NCI-H1417 (cell line): Measurements from ENCODE around the gene MLLT6.

Experiments used
- DNase-seq, 3 experiments: peaks; one replicate each; lab custom pipeline; 2025; lab: John Stamatoyannopoulos, UW

The MLLT6 gene

DNA sequence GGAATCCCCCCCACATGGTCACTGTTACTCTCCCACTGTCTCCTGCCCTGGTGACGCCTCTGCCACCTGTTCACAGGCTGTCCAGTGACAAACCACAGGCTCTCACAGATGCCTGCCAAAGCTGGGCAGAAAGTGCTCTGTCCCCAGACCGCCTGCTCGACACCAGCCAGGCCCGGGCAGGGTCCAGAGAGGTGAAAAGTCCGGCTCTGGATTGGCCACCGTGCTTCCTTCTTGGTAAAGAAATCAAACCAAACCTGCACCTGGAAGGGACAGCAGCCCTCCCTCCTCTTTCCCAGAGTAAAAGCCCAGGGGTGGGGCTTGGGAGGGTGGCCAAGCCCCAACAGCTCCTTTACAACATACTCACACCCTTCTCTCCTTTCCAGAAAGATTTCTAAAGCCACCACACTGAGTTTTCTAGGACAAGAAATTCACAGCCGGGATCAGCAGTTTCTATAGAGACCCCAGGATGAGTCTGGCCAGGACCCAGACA lies 36.9 kb downstream of the MLLT6 start:
- peak in 2 of 3 experiments; percentile 19 to 62 for DNase-seq

DNA sequence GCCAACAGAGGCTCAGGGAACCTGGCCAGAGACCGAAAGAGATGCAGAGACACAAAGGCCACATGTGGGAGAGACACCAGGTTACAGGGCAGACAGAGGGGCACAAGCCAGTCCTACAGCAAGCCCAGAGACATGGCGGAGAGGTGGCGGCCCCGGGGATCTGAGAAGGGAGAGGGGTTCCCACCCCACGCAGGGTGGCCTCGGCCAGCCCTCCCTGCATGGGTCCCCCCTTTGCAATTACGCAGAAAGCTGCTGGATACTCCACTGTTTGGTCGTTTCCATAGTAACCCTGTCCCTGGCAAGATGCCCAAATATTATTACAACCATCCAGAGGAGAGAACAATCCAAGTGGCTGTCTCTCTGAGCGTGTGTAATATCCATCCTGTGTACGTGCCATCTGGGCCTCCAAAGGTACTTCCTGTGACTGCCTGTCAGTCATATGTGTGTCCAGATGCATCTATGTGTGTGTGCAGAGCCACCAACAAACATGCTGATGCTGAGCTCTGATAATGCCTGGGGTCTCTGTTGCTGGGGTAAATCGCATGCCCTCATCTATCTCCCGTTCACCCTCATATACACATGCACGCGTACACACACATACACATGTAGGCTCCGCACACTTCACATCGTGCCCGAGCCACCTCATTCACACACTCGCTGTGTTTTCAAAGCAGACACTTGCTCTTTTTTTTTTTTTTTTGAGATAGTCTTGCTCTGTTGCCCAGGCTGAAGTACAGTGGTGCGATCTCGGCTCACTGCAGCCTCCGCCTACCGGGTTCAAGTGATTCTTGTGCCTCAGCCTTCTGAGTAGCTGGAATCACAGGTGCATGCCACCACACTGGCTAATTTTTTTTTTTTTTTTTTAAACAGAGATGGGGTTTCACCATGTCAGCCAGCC lies 37.6 kb downstream of the MLLT6 start:
- DNase-seq: peak; percentile 29 to 98 (median 89)

DNA sequence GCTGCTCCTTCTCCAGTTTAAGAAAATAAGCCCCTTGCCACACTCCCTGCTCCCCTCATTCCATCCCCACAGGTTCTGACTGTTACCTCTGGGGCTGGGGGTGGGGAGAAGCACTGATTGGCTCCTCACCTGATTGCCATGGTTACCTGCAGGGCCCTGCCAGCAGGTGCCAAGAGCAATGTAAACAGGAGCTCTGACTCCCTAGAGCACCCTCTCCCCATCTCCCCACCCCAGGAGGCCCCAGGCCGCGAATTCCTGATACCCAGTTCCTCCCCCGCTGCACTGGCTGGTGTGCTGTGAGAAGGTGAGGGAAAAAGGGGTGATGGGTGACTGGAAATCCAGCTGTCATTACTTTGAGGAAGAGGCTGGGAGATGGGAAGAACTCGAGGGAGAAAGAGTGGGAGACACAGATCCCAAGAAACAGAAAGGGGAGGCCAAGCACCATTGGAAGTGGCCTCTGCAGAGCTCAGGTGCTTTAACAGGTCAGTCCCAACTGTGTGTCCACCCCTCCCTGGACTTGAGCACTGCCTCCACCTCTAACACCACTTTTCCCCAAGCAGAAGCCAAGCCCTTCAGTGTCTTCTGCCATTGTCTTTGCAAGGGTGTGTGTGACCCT lies 38.6 kb downstream of the MLLT6 start:
- DNase-seq: peak; percentile 23 to 94 (median 86)

DNA sequence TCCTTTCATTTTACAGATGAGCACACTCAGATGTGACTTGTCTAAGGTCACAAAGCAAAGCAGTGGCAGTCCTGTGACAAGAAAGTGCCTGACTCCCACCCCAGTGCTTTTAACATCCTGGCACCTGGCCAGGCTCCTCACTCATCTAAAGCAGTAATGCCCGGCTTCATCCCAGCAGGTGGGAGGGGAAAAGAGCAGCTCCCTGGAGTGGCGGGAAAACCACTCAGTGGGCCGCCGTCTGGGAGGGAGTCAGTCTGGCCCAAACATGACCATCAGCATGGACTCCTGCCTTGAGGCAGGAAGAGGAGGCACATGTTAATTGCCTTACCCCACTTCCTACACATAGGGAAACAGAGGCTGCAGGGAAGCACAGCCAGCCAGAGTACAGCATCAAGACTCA lies 40.5 kb downstream of the MLLT6 start:
- DNase-seq: peak; percentile 86 to 96 (median 94)

DNA sequence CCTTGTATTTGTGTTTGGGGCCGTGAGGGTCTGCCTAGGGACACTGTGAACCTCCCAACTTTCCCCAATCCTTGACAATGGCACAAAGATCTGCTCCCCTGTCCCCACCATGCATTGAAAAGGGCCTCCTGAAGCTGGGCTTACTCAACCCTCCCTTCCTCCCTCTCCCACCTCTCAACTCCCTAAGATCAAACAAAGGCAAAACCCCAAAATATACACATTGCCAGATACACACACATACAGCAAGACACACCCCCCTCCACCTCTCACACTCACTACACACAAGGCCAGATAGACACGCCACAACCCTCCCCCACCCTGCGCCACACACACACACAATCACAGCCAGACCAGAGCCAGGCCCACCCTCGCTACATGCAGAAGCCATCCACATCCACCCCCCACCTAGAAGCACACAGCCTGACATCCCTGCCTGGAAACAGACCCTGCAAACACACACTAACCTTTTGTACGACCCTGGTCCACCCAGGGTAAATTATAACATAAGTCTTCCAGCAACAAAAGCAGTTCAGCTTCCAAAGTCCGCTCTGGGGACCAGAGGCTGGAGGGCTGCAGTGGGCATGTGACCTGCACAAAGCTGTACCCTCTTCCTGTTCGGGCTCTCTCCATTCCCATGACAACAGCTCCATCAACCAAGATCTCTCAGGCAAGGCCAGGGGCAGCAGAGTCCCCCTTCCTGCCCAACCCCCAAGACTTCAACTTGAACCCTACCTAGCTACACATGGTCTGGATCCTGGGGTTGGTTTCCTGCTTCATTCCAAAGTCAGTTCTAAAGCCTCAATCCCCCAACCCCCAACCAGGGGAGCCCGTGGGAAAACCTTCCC lies 41.2 kb downstream of the MLLT6 start:
- peak in 1 of 3 experiments; percentile 54 for DNase-seq

DNA sequence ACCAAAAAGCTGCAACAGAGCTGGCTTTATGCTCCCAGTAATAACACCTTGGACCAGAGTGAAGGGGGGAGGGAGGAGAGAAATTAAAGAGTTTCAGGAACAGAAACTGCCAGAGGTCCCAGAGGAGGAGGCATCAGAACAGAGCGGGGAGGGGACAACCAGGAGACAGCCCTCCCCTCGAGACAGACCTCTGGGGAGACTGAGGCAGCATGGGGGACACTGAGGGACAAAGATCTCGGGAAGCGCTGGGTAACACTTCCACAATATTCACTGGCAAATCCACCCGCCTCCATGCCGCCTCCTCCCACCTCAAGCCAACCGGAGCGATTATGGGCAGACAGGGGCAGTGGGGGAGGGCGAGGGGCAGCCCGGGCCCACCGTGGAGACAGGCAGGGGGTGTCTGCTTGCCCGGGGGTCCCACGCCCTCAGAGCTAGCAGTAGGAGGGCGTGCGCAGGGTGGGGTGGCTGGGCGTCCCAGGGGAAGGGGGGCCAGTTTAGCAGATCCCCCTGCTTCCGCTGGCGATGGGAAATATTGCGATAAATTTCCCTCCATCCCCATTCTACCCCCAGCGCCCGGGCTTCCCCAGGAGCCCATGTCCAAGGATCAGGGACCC lies 41.9 kb downstream of the MLLT6 start:
- peak in 2 of 3 experiments; percentile 3 to 45 for DNase-seq

DNA sequence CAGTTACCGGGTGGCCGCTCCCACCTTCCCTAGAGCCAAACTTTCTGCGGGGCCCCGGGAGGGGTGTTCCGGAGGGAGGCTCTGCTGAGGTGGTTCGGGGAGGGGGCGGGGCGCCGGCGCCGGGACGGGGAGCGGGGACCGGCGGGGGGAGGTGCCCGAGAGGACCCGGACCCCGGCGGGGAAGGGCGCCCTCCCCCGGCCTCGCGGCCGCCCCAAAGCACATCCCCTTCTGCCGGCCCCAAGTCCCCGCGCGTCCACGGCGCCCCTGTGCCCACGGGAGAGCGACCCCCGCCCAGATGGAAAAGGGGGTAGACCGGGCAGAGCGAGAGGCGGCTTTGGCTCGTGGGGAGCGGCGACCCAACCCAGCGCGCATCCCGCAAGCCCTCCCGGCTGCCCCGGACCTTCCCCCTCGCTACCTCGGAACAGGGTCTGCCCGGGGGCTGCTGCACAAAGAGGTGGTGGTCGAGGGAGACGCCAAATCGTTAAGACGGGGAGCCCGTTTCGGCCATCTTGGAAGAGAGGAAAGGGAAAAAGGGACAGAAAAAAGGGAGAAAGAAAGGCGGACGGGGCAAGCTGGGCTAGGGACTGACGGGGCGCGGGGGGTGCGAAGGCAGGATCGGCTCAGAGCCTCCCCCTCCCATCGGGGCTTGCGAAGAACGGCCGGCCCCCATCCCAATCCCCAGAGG lies 42.5 kb downstream of the MLLT6 start:
- DNase-seq: peak in 2 of 3 experiments; percentile 59 to 68

DNA sequence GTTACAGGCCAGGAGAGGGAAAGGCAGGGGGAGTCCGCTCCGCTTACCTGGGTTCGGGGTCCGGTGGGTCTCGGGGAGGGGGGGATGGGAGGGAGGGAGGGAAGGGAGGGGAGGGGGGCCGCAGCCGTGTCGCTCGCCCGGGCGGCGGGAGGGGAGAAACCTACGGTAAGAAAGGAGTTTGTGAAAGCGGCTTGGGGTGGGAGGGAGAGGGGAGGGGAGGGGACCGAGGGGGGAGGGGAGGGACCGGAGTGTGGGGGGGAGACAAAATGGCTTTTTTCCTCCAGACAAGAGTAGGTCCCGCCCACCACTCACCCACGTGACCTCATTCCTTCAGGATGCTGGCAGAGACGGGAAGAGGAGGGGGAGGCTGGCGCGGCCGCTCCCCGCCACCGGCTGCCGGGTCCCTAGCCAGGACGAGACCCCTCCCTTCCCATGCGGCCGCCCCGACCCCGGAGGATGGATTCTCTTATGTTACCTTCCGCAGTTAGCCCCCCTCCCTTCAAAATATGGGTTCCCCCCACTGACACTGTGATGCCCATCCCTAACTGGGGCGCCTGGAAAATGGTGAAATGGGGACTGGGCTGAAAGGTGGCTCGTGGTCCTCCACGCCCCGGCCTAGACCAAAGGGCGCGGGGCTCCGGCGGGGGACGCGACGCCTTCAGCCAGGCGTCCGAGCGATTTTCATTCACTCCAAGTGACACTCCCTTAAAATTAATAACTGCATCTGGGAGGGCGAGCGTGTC lies 43.2 kb downstream of the MLLT6 start, which contains the start of gene PCGF2:
PCGF2 (minus strand) TSS at position 188 of the 743 bp plus-strand sequence. CDS start 7,934 bp downstream, outside the sequence.
- DNase-seq: peak; percentile 91 to 96 (median 93)

DNA sequence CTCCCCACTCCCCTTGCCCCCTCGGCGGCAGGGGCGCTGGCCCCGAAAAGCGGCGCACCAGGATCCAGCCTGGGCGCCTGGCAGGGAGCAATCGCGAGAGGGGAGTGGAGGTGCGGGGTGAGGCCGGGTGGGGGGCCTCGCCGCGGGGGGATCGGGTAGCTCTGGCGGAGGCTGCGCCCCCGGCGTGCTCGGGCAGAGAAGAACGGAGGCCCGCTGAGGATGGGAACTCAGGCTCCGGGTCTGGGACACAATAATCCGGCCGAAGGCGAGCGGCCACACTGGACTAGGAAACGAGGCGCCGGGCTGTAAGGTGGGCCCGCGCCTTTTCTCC lies 43.8 kb downstream of the MLLT6 start:
- no peak for DNase-seq

DNA sequence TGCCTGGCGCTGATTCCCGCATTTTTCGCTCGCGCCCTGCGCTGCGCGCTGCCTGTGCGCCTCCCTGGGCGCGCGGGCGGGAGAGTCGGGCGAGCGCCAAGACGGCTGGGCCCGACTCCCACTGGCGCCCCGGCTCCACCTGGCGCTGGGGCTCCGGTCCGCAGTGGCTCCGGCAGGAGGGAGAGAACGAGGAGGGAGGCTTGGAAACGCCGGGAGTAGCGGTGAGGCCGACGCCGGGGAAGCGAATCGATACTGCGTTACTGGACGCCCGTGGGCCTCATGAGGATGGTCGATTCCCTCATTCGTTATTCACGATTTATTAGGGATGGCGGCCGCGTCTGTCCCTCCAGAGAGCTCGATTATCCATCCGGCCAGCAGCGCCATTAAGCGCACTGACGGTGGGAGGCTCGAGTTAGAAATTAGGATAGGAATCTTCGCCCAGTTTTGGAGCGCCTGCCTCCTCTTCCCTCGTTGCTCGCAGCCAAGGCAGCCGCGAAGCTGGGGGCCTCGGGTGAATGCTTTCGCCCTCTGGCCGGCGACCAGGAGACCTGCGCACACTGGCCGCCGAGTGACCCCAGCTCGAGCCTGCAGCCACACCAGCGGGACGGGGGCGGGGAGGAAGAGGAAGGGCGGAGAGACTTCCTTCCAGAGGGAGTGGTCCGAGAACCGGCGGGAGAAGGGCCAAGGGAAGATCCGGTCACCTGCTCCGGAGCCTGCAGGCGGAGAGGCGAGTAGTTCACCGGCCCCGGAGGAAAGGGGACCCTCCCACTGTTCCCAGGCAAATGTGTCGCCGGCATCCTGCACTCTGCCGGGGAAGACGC lies 44.4 kb downstream of the MLLT6 start:
- peak; percentile 55 to 84 (median 82) for DNase-seq

DNA sequence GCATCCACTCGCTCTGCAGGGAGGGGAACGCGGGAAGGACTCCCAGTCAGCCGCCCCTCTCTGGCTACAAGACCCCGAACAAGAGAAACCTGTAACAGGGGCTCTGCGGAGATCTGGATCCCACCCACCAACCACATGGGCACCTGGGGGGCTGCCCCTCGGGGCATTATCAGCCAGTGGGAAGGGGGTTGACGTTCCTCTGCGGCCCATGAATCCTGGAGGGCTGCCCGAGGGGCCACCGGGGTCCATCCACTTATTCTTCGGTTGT lies 44.9 kb downstream of the MLLT6 start:
- DNase-seq: no peak

DNA sequence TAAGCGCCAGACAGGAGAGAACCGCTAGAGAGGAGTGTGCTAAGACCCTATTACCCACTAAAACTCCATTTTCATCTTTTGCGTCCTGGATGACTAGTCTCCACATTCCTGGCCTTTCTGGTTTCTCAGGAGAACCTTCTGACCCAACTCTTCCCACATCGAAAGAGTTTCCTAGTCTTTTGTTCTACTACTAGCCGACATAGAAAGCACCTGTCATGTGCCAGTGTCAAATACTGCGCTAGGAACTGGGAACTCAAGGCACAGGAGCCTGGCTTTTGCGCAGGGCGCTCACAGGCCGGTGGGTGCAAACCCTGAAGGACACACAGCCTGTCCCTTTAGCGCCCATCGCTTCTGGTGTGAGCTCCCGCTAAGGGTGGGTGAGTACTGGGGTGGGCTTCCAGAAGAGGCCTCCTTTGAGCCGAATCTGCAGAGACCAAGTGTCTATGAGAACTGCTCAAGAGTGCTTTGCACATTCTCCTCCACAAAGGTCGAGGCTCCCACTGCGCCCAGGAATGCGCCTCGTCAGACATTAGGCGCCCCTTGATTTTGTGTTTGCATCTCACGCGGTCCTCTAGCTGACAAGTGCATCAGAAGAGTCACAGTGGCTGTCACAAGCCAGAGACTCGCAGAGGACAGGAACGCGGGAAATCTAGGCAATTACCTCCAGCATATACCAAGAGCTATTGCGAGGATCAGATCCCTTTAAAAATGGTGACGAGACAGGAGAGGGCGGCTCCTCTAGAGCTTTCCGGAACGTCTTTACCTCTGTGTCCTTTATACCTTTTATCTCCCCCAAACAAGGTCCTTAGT lies 45.4 kb downstream of the MLLT6 start:
- DNase-seq: peak; percentile 14 to 78 (median 65)

DNA sequence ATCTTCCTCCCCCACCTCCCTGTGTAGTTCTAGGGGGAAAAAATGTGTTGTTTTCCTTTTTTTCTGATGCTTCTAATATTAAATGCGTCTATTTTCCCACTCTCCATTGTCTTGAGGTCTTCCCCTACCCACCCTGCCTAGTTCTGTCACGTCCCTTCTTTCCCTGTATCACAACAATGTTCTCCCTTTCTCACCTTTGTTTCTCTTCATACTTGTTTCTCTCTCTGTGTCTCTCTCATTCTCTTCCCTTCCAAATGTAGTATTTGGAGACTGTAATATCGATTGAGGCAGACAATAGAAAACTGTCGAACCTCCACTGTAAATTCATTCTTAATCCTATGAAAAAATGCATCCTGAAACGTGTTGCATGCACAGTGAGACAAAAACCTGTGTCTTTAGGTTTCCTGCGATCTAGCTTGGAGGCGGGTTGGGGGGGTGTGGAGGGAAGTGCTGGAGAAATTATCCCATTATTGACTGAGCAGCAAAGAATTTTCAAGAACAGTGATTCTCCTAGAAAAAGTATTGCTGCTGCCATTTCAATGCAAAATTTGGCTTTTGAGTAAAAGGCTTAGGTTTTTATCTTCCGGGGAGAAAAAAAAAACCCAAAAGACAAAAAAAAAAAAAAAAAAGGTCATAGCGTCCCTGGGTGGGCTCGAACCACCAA lies 46.2 kb downstream of the MLLT6 start:
- DNase-seq: peak; percentile 67 to 88 (median 67)

DNA sequence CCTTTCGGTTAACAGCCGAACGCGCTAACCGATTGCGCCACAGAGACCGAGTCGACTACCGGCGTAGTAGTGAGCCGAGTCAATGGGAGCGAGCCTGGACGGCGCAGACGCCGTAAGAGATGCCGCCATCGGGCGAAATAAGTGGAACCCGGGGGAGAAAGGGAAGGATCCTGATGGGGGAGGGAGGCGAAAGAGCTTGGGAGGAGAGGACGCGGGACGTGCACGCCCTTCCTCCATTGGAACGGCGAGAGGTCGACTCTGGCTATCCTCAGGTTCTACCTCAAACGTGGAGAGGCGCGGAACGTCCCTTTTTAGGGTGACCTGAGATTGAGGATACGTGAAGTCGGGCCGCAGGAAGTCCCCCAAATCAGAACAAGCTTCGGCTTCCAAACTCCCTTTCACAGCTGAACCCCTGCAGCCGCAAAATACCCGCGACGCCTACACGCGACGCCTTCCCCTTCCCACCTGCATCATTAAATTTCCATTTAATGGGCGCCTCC lies 46.8 kb downstream of the MLLT6 start:
- peak; percentile 83 to 93 (median 85) for DNase-seq

DNA sequence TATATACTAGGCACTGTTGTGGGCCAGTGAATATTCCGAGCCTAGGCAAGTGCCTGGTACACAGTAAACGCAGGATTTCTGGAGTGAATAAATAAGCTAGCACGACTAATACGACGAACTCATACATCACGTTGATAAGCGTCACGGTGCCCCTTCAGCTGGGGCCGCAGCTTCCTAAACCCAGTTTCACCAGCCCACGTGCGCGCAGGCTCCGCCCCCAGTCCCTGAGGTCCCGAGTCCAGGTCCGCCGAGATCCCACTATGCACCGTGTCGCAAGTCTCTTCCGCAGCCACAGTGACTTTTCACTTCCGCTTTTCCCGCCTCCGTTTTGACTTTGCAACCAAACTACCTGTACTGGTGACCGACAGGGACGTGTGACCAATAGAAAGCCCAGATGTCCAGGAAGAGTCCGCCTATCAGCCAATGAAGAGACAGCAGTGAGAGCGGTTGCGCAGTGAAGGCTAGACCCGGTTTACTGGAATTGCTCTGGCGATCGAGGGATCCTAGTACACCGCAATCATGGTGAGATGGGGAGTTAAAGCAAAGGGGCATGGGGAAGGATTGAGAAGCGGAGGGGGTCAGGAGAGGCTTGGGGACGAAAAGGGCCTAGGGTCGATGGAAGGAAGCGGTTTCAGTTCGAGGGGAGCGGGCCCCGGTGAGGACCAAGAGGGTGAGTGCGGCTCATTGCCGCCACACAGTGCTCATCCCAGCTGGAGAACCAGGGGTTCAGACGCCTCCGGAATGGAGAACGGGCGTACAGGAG lies 47.4 kb downstream of the MLLT6 start, which contains the start of gene PSMB3:
PSMB3 (plus strand) TSS at position 434 of the 763 bp plus-strand sequence; CDS start at position 520, 86 bp downstream.
- DNase-seq: peak; percentile 98 to 100 (median 99)

DNA sequence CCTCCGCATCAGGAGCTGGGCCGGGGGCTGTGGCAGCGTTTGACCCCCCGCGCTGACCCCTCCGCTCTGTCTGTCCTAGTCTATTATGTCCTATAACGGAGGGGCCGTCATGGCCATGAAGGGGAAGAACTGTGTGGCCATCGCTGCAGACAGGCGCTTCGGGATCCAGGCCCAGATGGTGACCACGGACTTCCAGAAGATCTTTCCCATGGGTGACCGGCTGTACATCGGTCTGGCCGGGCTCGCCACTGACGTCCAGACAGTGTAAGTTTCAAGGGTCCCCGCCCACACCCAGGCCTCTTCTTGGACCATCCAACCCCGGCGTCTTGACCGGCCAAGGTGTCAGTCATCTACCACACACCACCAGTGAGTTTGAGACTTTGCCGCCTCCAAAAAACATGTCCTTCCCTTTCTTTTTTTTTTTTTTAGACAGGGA lies 48.0 kb downstream of the MLLT6 start:
- DNase-seq: no peak

DNA sequence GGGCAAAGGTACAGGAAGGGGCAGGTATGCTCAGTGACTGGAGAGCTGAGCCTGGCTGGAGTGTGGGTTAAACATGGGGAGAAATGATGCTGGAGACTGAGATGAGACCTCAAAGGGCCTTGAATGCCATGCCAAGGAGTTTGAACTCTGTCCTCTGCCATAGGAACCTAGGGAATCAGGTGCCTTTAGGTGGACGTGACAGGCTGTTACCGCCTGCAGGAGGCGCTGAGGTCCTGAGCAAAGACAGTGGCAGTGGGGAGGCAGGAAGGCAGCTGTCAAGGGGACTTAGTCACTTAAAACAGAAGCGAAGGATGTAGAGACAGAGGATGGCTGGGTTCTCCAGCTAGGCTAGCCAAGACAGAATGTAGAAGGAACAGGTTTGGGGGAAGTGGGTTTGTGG lies 56.5 kb downstream of the MLLT6 start:
- DNase-seq: no peak
